Measurements from ENCODE around the gene PSMB2. TPM values are rescaled to one million over a fixed set of nuclear protein-coding genes. Genes with fewer than 3 reads are reported as not detected.

The PSMB2 gene
- total and polyA plus RNA-seq, 2 donors from 2014 or later, result 44.1 to 78.0 TPM

DNA sequence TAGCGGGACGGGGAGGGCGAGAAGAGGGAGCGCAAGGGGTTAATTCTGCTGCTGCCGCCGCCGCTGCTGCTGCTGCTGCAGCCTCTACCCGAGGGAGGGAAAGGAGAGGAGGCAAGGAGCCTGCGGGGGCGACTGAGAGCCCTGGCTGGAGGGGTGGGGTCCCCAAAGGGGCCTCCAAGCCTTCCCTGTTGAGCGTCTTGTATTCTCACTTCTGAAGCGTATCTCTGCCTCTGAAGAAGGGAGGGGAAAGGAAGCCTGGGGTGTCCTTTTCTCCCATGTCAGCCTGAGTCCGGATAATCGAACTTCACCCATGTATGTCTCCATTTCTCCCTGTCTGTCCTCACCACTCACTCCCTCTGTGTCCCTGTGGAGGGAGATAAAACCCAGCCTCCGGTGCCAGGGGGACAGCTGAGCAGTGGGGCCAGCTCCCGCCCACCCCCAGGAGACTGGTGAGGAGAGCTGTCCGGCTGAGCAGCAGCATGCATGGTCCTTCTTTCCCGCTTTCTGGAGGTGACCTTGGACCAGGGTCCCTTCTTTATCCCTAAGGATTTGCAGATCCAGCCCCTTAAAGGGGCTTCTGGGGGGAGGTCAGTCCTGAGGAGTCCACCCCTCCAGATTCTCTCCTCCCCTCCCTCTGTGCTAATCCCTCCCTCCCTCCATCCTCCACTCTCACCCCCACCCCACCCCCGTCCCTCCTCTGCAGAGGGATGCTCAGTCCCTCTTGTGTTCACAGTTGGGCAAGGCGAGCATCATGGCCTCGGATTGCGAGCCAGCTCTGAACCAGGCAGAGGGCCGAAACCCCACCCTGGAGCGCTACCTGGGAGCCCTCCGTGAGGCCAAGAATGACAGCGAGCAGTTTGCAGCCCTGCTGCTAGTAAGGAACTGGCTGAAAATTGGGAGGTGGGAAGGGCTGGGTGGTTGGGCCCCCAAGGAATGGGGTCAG is 82.7 kb downstream of the PSMB2 start:
- Histone ChIP-seq H3K27me3 (ENCODE audit: control insufficient read depth, insufficient read depth, low read length) (no peaks in the 10 kb centered on the region), H3K27ac (ENCODE audit: low read depth in 2 of 2, low read length in 2 of 2) (no peak overlapping the region), H3K4me1 (ENCODE audit: control insufficient read depth in 2 of 3, insufficient read depth in 2 of 3, low read depth in 1 of 3, low read length in 3 of 3) (peaks cover 0 to 19% (median 18%) of the 10 kb centered on the region in 3 donors), H3K9me3 (ENCODE audit: control insufficient read depth in 2 of 3, insufficient read depth in 1 of 3, low read length in 3 of 3) (no peaks in the 10 kb centered on the region), H3K9ac (ENCODE audit: low read length in 3 of 3) (peak overlapping the region in 1 of 3 donors; percentile 84), H3K4me3 (ENCODE audit: low read length in 3 of 3) (peak overlapping the region; percentile 64 to 92 (median 90)), H3K36me3 (ENCODE audit: control insufficient read depth in 2 of 3, insufficient read depth in 3 of 3, low read length in 3 of 3) (peaks cover 0 to 8% (median 0%) of the 10 kb centered on the region in 3 donors)
- DNase-seq, result peak in 4 of 5 donors; percentile 45 to 71 (median 56)
- TF ChIP-seq, protein P1, sequence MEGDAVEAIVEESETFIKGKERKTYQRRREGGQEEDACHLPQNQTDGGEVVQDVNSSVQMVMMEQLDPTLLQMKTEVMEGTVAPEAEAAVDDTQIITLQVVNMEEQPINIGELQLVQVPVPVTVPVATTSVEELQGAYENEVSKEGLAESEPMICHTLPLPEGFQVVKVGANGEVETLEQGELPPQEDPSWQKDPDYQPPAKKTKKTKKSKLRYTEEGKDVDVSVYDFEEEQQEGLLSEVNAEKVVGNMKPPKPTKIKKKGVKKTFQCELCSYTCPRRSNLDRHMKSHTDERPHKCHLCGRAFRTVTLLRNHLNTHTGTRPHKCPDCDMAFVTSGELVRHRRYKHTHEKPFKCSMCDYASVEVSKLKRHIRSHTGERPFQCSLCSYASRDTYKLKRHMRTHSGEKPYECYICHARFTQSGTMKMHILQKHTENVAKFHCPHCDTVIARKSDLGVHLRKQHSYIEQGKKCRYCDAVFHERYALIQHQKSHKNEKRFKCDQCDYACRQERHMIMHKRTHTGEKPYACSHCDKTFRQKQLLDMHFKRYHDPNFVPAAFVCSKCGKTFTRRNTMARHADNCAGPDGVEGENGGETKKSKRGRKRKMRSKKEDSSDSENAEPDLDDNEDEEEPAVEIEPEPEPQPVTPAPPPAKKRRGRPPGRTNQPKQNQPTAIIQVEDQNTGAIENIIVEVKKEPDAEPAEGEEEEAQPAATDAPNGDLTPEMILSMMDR (IDR thresholded peaks at IDR 0.05; ENCODE audit: borderline replicate concordance, extremely low read depth, insufficient read depth), result no peak
- intact Hi-C loops (cut with DNase I), result no loop called here
- FAIRE-seq, result no peak

DNA sequence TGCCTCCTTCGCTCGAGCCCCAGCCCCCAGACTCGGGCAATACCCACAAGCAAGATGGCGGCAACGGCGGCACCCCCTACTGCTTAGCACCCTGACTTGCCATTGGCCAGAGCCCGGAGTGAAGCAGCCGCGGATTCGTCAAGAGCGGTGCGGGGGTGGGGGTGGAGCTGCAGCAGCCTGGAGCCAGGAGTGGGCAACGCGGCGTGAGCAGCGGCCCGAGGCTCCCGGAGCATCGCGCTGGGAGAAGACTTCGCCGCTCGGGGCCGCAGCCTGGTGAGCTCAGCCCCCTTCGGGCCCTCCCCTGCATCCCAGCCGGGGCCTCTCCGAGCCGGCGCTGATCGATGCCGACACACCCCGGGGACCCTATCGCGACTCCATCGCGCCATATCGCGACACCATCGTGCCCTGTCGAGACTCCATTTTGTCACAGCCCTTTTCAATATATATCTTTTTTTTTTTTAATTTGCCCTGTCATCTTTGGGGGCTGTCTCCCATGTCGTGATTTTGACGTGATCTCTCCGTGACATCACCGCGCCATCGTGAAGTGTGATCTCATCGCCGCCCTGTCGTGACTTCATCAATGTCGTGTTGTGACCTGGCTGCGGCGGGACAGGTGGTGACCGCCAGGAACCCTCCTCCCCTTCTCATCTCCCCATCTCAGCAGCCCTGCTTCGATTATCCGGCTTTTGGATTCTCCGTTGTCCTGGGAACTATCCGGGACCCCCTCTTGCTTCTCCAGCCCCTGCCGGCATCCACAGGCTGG is 83.5 kb downstream of the PSMB2 start, which contains the start of gene NCDN:
Gene NCDN (plus strand): TSS at position 189 of the 763 bp plus-strand sequence. CDS start 392 bp downstream, at position 581.
- Histone ChIP-seq H3K27ac (ENCODE audit: low read depth in 2 of 2, low read length in 2 of 2) (peak within 1 kb of the TSS; percentile 94 to 95), H3K9ac (ENCODE audit: low read length in 3 of 3) (peak within 1 kb of the TSS; percentile 79 to 85 (median 84)), H3K4me3 (ENCODE audit: low read length in 3 of 3) (peak within 1 kb of the TSS; percentile 64 to 92 (median 90)), H3K27me3 (ENCODE audit: control insufficient read depth, insufficient read depth, low read length) (no peaks in the 10 kb centered on the region), H3K4me1 (ENCODE audit: control insufficient read depth in 2 of 3, insufficient read depth in 2 of 3, low read depth in 1 of 3, low read length in 3 of 3) (peaks cover 0 to 19% (median 18%) of the 10 kb centered on the region in 3 donors), H3K9me3 (ENCODE audit: control insufficient read depth in 2 of 3, insufficient read depth in 1 of 3, low read length in 3 of 3) (no peaks in the 10 kb centered on the region), H3K36me3 (ENCODE audit: control insufficient read depth in 2 of 3, insufficient read depth in 3 of 3, low read length in 3 of 3) (peaks cover 0 to 10% (median 3%) of the 10 kb centered on the region in 3 donors)
- FAIRE-seq (no peak), DNase-seq (peak; percentile 98 to 99 (median 99))
- TF ChIP-seq, protein P1 (IDR thresholded peaks at IDR 0.05; ENCODE audit: borderline replicate concordance, extremely low read depth, insufficient read depth), result no peak
- intact Hi-C loops (cut with DNase I), result no loop called here

DNA sequence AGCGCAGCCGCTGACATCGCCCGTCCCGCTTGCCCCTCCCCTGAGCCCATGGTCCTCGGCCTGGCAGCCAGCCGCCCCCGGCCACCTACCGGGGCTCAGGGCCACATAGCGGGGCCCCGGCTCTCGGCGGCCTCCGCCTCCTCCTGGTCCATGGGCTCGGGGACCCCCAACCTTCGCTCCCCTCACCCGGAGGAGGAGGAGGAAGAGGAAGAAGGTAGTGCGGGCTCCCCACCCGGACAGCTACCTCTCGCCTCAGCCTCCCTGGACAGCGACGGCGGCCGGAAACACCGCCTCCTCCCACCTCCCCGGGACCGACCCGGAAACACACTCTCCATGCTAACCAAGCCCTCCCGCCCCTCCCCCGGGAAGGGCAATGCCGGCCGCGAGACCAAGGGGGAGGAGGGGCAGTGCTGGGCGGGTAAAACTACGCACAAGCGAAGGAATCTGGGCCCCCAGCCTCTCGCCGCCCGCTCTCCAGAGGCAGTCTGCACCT is 84.2 kb downstream of the PSMB2 start, which contains the start of gene KIAA0319L:
Gene KIAA0319L (minus strand): TSS at position 286 of the 493 bp plus-strand sequence. CDS start 2,912 bp downstream, outside the sequence.
- Histone ChIP-seq H3K9me3 (ENCODE audit: control insufficient read depth in 2 of 3, insufficient read depth in 1 of 3, low read length in 3 of 3) (no peaks in the 10 kb centered on the region), H3K9ac (ENCODE audit: low read length in 3 of 3) (peak within 1 kb of the TSS; percentile 79 to 85 (median 84)), H3K27me3 (ENCODE audit: control insufficient read depth, insufficient read depth, low read length) (no peaks in the 10 kb centered on the region), H3K4me3 (ENCODE audit: low read length in 3 of 3) (peak within 1 kb of the TSS; percentile 64 to 92 (median 90)), H3K36me3 (ENCODE audit: control insufficient read depth in 2 of 3, insufficient read depth in 3 of 3, low read length in 3 of 3) (peaks cover 0 to 12% (median 3%) of the 10 kb centered on the region in 3 donors), H3K27ac (ENCODE audit: low read depth in 2 of 2, low read length in 2 of 2) (peak within 1 kb of the TSS; percentile 94 to 95), H3K4me1 (ENCODE audit: control insufficient read depth in 2 of 3, insufficient read depth in 2 of 3, low read depth in 1 of 3, low read length in 3 of 3) (peaks cover 0 to 19% (median 18%) of the 10 kb centered on the region in 3 donors)
- intact Hi-C loops (cut with DNase I), result no loop called here
- TF ChIP-seq, protein P1 (IDR thresholded peaks at IDR 0.05; ENCODE audit: borderline replicate concordance, extremely low read depth, insufficient read depth), result peak; percentile 4
- no peak for FAIRE-seq
- DNase-seq, result peak in 2 of 5 donors; percentile 78 to 97
